AG04449 (cell line): Measurements from ENCODE around the gene HSPA4L.

Source experiments
- CTCF ChIA-PET: fragments of 350-600 bp; formaldehyde crosslinking; extraction: SDS; loops from one replicate; lab custom pipeline; 2021; ENCODE audit warnings: antibody characterized with exemption; lab: Yijun Ruan, JAX
- POLR2A ChIA-PET: fragments of 400-600, 350-600 bp; formaldehyde crosslinking; extraction: SDS; loops from one replicate; lab custom pipeline; 2020; ENCODE audit warnings: antibody characterized with exemption, inconsistent platforms; lab: Yijun Ruan, JAX
- DNase-seq: peaks from one replicate; pipeline ENCODE4 v3.0.0-alpha.2; 2010; ENCODE audit warnings: low read depth, low spot score
- H3K4me3 ChIP-seq: 2 replicates; pipeline ENCODE4 v1.5.1; 2011; ENCODE audit warnings: low read depth, mild to moderate bottlenecking, control low read depth, low read length
- TF ChIP-seq, protein P1 (sequence below): IDR thresholded peaks from one replicate; pipeline ENCODE4 v1.5.1; 2011; ENCODE audit warnings: mild to moderate bottlenecking, moderate library complexity, low read length, control low read depth, inconsistent platforms; ENCODE audit not compliant: insufficient read depth; ENCODE audit errors: missing control alignments

The HSPA4L gene

DNA sequence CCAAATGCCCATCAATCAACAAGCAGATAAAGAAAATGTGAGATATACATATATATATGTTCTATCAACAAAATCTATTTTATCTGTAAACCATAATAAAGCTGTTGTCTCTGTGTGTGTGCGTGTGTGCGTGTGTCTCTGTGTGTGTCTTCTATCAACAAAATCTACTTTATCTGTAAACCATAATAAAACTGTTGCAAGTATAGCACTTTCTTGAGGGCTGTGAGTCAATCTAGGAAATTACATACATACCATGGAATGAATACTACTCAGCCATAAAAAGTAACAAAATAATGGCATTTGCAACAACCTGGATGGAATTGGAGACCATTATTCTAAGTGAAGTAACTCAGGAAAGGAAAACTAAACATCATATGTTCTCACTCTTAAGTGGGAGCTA is 86.1 kb downstream of the HSPA4L start:
- no peak overlapping the region for H3K4me3 ChIP-seq
- POLR2A ChIA-PET = no interaction called here
- TF ChIP-seq, protein P1, sequence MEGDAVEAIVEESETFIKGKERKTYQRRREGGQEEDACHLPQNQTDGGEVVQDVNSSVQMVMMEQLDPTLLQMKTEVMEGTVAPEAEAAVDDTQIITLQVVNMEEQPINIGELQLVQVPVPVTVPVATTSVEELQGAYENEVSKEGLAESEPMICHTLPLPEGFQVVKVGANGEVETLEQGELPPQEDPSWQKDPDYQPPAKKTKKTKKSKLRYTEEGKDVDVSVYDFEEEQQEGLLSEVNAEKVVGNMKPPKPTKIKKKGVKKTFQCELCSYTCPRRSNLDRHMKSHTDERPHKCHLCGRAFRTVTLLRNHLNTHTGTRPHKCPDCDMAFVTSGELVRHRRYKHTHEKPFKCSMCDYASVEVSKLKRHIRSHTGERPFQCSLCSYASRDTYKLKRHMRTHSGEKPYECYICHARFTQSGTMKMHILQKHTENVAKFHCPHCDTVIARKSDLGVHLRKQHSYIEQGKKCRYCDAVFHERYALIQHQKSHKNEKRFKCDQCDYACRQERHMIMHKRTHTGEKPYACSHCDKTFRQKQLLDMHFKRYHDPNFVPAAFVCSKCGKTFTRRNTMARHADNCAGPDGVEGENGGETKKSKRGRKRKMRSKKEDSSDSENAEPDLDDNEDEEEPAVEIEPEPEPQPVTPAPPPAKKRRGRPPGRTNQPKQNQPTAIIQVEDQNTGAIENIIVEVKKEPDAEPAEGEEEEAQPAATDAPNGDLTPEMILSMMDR = no peak
- no peak for DNase-seq
- CTCF ChIA-PET = interaction anchor here (0.6 kb wide), 1 partner anchor 1896 kb away, joined by 3 read pairs; no protein-coding TSS in a partner anchor

DNA sequence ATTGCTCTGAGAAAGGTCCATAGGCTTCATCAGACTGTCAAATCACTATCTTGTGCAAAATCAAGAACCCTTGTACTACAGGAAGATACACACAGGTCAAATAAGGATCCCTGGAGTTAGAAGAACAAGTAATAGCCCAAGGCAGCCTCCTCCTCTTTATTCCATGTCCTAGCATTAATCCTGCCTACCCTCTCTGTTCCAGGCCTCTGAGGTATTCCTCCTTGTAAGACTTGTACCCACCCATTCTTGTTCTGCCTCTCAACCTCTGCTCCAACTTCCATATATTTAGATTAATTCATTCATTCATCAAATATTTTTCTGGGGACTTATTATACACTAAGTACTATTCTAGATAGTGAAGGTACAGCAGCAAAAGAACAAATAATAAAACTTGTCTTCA is 88.2 kb downstream of the HSPA4L start:
- DNase-seq = no peak
- no peak overlapping the region for H3K4me3 ChIP-seq
- ChIA-PET POLR2A (no interaction called here), CTCF (no interaction called here)
- TF ChIP-seq, protein P1 = no peak

DNA sequence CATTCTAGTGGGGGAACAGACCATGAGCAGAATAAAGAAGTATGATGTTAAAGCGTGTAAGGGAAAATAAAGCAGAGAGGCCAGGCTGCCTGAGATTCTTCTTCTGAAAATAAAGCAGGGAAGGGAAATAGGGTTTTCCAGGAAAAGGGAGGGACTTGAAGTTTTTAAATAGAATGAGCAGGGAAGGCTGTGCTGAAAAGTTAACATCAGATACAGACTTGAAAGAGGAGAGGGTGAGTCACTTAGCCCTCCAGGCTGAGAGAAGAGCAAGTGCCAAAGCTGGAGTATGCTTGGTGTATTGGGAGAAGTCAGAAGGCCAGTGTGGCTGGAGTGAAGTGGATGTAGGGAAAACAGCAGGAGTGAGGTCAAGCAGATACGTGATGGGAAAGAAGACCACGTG is 88.6 kb downstream of the HSPA4L start:
- DNase-seq = peak; percentile 61
- POLR2A ChIA-PET = no interaction called here
- CTCF ChIA-PET = no interaction called here
- H3K4me3 ChIP-seq = no peak overlapping the region
- TF ChIP-seq, protein P1 = no peak

DNA sequence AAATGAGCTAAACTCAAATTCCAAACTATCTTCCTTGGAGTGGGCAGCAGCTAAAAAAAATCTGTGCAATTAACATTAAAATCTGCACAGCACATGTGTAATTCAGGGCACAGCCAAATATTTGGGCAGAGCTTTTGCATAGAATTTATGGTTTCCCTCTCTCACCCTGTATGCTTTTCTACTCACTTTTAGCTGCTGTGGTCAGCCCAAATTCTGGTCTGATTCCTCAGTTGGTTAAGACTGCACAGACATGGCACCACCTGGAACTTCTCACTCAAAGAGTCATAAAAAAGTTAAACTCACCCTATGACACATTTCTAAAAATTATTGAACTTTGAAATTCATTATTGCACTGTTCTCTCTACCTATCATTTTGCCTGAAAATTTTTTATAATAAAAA is 93.7 kb downstream of the HSPA4L start:
- no peak overlapping the region for H3K4me3 ChIP-seq
- ChIA-PET POLR2A (no interaction called here), CTCF (interaction anchor here (1.5 kb wide), 1 partner anchor 90 kb away, joined by 4 read pairs; no protein-coding TSS in a partner anchor)
- DNase-seq = no peak
- TF ChIP-seq, protein P1 = no peak

DNA sequence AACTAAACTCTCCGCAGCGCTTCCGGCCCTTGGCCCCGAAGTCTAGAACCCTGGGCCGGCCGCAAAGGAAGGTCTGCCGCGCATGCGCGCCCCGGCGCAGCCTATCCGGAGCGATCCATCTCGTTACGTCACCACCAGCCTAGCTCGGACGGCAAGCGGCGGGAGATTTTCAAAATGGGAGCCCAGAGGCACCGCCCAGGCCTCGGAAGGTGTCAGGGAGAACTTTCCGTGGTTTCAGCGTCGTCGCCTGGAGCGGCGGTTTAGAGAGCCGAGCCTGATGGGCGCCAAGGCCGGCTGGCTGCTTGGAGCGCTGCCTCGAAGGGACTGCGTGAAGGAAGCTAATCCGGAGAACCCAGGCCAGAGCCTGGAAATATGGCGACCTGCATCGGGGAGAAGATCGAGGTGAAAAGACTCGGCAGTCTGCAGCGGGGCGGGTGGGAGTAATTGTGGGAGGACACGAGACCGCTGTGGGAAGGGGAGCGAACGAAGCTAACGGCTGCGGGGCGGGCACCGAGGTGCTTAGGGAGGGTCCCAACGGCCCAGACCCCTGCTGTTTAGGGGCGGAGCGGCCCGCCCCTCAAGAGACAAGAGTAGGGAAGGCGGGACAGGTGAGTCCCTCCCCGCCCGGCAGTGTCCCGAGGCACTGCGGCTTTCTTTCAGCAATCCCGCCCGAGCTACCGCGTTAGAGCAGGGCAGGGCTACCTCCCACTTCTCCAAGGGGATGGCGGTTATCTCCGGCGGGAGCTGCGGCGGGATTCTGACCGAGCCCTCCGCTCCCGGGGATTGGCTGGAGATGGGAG is 98.8 kb downstream of the HSPA4L start, which contains the start of gene PLK4:
Gene PLK4 (plus strand): TSS at position 131 of the 800 bp plus-strand sequence. CDS start 242 bp downstream, at position 373.
- TF ChIP-seq, protein P1 = no peak
- peak; percentile 37 for DNase-seq
- CTCF ChIA-PET = no interaction called here
- H3K4me3 ChIP-seq = peak within 1 kb of the TSS; percentile 95
- POLR2A ChIA-PET = interaction anchor here (0.9 to 1.9 kb wide), 2 partner anchors 74 to 84 kb away, joined by 3 to 6 read pairs; partner anchors contain the start of genes ABHD18 and MFSD8

DNA sequence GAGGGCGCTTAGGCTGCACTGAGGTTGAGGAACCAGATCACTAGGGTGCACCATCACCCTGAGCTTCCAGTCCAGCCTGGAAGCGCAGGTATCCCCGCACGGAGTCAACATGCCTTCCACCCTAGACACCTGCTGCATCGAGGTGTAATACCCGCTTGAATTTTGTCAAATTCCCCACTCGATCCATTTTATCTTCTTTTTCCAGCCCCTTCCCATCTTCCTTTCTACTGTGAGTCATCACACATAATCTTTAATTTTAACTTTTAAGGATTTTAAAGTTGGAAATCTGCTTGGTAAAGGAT is 99.4 kb downstream of the HSPA4L start:
- H3K4me3 ChIP-seq = peak overlapping the region; percentile 95
- no peak for DNase-seq
- ChIA-PET CTCF (no interaction called here), POLR2A (interaction anchor here (0.9 to 1.9 kb wide), 2 partner anchors 75 to 84 kb away, joined by 3 to 6 read pairs; partner anchors contain the start of genes ABHD18 and MFSD8)
- TF ChIP-seq, protein P1 = no peak
